Stimulated activated CD8-positive, alpha-beta memory T cell treated with anti-CD3 and anti-CD28 coated beads, Interleukin-7, amount 100 ng/mL, for 1 hour (primary cell): ENCODE results near the gene PROX1.

ENCODE experiments used
- DNase-seq, 2 donors: peaks; one replicate each; pipeline ENCODE4 v3.0.0-alpha.2; 2020; ENCODE audit warnings: low read depth in 2 of 2

Gene PROX1

GRCh38 chr1:213997772-213998107 lies 10.0 kb downstream of the PROX1 start:
- DNase-seq, result no peak

GRCh38 chr1:213998785-213999184 lies 11.0 kb downstream of the PROX1 start:
- DNase-seq, result no peak

GRCh38 chr1:213999732-214000131 lies 12.0 kb downstream of the PROX1 start:
- DNase-seq, result no peak

GRCh38 chr1:214002060-214002459 lies 14.3 kb downstream of the PROX1 start:
- DNase-seq, result no peak

- DNase-seq, result no peak
Observed at GRCh38 chr1:214002472-214002871, 14.7 kb downstream of the PROX1 start.

GRCh38 chr1:214003233-214003632 lies 15.5 kb downstream of the PROX1 start:
- no peak for DNase-seq

GRCh38 chr1:214004014-214004413 lies 16.2 kb downstream of the PROX1 start:
- no peak for DNase-seq

- DNase-seq, result no peak
Observed at GRCh38 chr1:214004795-214005194, 17.0 kb downstream of the PROX1 start.

GRCh38 chr1:214005708-214006107 lies 17.9 kb downstream of the PROX1 start:
- DNase-seq, result no peak

- DNase-seq, result no peak
Observed at GRCh38 chr1:214006845-214007244, 19.1 kb downstream of the PROX1 start.

GRCh38 chr1:214008347-214008746 lies 20.6 kb downstream of the PROX1 start:
- DNase-seq, result no peak

- DNase-seq, result no peak
Observed at GRCh38 chr1:214008791-214009422, 21.1 kb downstream of the PROX1 start.

- no peak for DNase-seq
Observed at GRCh38 chr1:214009423-214010196, 21.8 kb downstream of the PROX1 start.

- DNase-seq, result no peak
Observed at GRCh38 chr1:214010197-214010573, 22.4 kb downstream of the PROX1 start.

- DNase-seq, result no peak
Observed at GRCh38 chr1:214010717-214011116, 22.9 kb downstream of the PROX1 start.

- no peak for DNase-seq
Observed at GRCh38 chr1:214012418-214012817, 24.6 kb downstream of the PROX1 start.

GRCh38 chr1:214013614-214014377 lies 26.0 kb downstream of the PROX1 start:
- DNase-seq, result no peak

GRCh38 chr1:214014730-214015129 lies 27.0 kb downstream of the PROX1 start:
- no peak for DNase-seq

- DNase-seq, result no peak
Observed at GRCh38 chr1:214017191-214017982, 29.6 kb downstream of the PROX1 start.

- DNase-seq, result no peak
Observed at GRCh38 chr1:214018386-214019268, 30.9 kb downstream of the PROX1 start.

GRCh38 chr1:214019499-214019898 lies 31.7 kb downstream of the PROX1 start:
- no peak for DNase-seq
